Cerebellar cortex (tissue), 1 donor: Measurements from ENCODE around the gene RAMAC.
A peak's percentile ranks its signal among the peaks of the same experiment; 100 is the strongest.
"Not testable (repeated sequence)": the region's sequence is repeated elsewhere in the genome, so short reads cannot be mapped to it uniquely, and the experiment has no call there.

ENCODE experiments used
- DNase-seq: peaks from one replicate; pipeline ENCODE4 v3.0.0-alpha.2; 2015; ENCODE audit warnings: low spot score

Gene RAMAC

GRCh38 chr15:82968066-82968465 is 17.9 kb upstream of the RAMAC start:
- no peak for DNase-seq

GRCh38 chr15:82969353-82969752 is 16.7 kb upstream of the RAMAC start:
- no peak for DNase-seq

- no peak for DNase-seq
Observed at GRCh38 chr15:82970078-82970686, 15.8 kb upstream of the RAMAC start.

GRCh38 chr15:82970696-82971095 is 15.3 kb upstream of the RAMAC start:
- no peak for DNase-seq

- no peak for DNase-seq
Observed at GRCh38 chr15:82971218-82971984, 14.6 kb upstream of the RAMAC start.

- no peak for DNase-seq
Observed at GRCh38 chr15:82972990-82973389, 13.0 kb upstream of the RAMAC start.

- DNase-seq, result no peak
Observed at GRCh38 chr15:82977076-82977475, 8.9 kb upstream of the RAMAC start.

GRCh38 chr15:82978438-82978837 is 7.6 kb upstream of the RAMAC start:
- no peak for DNase-seq

GRCh38 chr15:82979726-82980125 is 6.3 kb upstream of the RAMAC start:
- no peak for DNase-seq

- DNase-seq, result no peak
Observed at GRCh38 chr15:82980981-82981380, 5.0 kb upstream of the RAMAC start.

GRCh38 chr15:82986442-82986780 is 401 bp downstream of the RAMAC start:
- no peak for DNase-seq

- no peak for DNase-seq
Observed at GRCh38 chr15:82992436-82992998, 6.5 kb downstream of the RAMAC start.

GRCh38 chr15:82993144-82993543 is 7.1 kb downstream of the RAMAC start:
- DNase-seq, result no peak

GRCh38 chr15:82995076-82995475 is 9.1 kb downstream of the RAMAC start:
- no peak for DNase-seq

GRCh38 chr15:82995938-82996337 is 9.9 kb downstream of the RAMAC start:
- DNase-seq, result no peak

- DNase-seq, result no peak
Observed at GRCh38 chr15:82999426-82999825, 13.4 kb downstream of the RAMAC start.

- peak; percentile 67 for DNase-seq
Observed at GRCh38 chr15:82999905-83000671, 14.1 kb downstream of the RAMAC start.

GRCh38 chr15:83000672-83001031 is 14.6 kb downstream of the RAMAC start:
- DNase-seq, result not testable (repeated sequence)

- DNase-seq, result peak; percentile 76
Observed at GRCh38 chr15:83010709-83011270, 24.8 kb downstream of the RAMAC start.

GRCh38 chr15:83011271-83012075 is 25.5 kb downstream of the RAMAC start, which contains the start of gene C15orf40:
Gene C15orf40, minus strand, starts transcription at chr15:83011639. Its CDS starts 32 bp downstream, at chr15:83011607.
- peak; percentile 89 for DNase-seq

- no peak for DNase-seq
Observed at GRCh38 chr15:83012076-83012426, 26.0 kb downstream of the RAMAC start.

- no peak for DNase-seq
Observed at GRCh38 chr15:83012636-83013035, 26.6 kb downstream of the RAMAC start.
